Measurements from ENCODE around the gene ENTR1.

DNA sequence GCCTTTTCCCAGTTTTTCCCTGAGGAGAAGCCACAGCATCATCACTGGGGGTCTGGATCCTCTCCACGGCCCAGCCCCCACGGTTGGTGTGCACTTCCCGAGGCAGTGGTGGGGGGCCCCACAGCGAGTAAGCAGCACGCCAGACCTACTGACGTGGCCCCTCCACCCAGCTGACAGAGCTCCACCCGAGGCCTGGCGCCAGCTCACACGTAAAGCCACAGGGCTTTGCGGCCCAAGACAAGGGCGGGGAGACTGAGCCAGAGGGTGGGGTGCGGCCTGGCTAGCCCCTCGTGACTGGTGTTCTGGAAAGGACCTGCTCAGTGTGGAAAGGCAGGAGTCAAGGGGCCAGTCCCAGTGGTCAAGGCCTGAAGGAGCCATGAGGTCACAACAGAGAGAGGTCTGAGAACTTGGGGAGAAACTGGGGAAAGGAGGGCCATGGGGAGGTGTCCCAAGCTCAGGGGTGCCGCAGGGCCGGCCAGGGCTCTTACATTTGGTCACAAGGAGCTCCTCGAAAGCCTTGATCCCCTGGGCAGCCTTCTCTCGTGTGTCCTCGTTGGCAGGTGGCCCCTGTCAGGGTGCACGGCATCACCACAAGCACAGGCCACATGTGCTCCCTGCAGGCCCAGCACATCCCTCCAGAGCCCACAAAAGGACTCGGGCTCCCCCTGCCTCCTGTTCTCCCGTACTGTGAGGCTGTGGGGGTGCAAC, 15.9 kb downstream of the ENTR1 start:
- TF ChIP-seq POLR2AphosphoS5 (IDR thresholded peaks at IDR 0.05) (no peak), CTCF (IDR thresholded peaks at IDR 0.05; ENCODE audit: poor library complexity, severe bottlenecking) (no peak), RAD21 (conservative IDR thresholded peaks at IDR 0.05) (no peak), MXI1 (conservative IDR thresholded peaks at IDR 0.05; ENCODE audit: poor library complexity, severe bottlenecking) (no peak), EP300 (conservative IDR thresholded peaks at IDR 0.05; ENCODE audit: poor library complexity, severe bottlenecking) (no peak), EZH2 (IDR thresholded peaks at IDR 0.05; ENCODE audit: borderline replicate concordance, insufficient read depth, low read length, poor library complexity, severe bottlenecking) (no peak), TAF1 (IDR thresholded peaks at IDR 0.05; ENCODE audit: low read depth) (no peak), SMC3 (conservative IDR thresholded peaks at IDR 0.05; ENCODE audit: poor library complexity) (no peak)
- TF ChIP-seq, protein P1, sequence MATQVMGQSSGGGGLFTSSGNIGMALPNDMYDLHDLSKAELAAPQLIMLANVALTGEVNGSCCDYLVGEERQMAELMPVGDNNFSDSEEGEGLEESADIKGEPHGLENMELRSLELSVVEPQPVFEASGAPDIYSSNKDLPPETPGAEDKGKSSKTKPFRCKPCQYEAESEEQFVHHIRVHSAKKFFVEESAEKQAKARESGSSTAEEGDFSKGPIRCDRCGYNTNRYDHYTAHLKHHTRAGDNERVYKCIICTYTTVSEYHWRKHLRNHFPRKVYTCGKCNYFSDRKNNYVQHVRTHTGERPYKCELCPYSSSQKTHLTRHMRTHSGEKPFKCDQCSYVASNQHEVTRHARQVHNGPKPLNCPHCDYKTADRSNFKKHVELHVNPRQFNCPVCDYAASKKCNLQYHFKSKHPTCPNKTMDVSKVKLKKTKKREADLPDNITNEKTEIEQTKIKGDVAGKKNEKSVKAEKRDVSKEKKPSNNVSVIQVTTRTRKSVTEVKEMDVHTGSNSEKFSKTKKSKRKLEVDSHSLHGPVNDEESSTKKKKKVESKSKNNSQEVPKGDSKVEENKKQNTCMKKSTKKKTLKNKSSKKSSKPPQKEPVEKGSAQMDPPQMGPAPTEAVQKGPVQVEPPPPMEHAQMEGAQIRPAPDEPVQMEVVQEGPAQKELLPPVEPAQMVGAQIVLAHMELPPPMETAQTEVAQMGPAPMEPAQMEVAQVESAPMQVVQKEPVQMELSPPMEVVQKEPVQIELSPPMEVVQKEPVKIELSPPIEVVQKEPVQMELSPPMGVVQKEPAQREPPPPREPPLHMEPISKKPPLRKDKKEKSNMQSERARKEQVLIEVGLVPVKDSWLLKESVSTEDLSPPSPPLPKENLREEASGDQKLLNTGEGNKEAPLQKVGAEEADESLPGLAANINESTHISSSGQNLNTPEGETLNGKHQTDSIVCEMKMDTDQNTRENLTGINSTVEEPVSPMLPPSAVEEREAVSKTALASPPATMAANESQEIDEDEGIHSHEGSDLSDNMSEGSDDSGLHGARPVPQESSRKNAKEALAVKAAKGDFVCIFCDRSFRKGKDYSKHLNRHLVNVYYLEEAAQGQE (IDR thresholded peaks at IDR 0.05; ENCODE audit: borderline replicate concordance) = no peak

Data from neural cell (in vitro differentiated cells).